LNCaP clone FGC (cell line): ENCODE data around the gene RTF1.

Source experiments
- DNase-seq: peaks from one replicate; pipeline ENCODE4 v3.0.0-alpha.2; 2011; ENCODE audit warnings: low read depth
- H3K4me3 ChIP-seq: 2 replicates; pipeline ENCODE4 v1.5.1; 2011; ENCODE audit warnings: mild to moderate bottlenecking, low read depth, low read length, control low read depth
- CTCF ChIP-seq: IDR thresholded peaks from 2 replicates; pipeline ENCODE4 v1.5.1; 2012; ENCODE audit warnings: mild to moderate bottlenecking; ENCODE audit not compliant: control insufficient read depth, insufficient read depth; ENCODE audit errors: extremely low read depth

The RTF1 gene

GRCh38 chr15:41521614-41522013 is 104.7 kb downstream of the RTF1 start:
- TF ChIP-seq CTCF, result no peak
- DNase-seq, result no peak
- no peak overlapping the region for H3K4me3 ChIP-seq

- no peak for DNase-seq
- H3K4me3 ChIP-seq, result no peak overlapping the region
- no peak for TF ChIP-seq CTCF
These were observed 106.2 kb downstream of the RTF1 start for GRCh38 chr15:41523097-41523496.

GRCh38 chr15:41530363-41530956 is 113.6 kb downstream of the RTF1 start:
- no peak overlapping the region for H3K4me3 ChIP-seq
- TF ChIP-seq CTCF, result no peak
- DNase-seq, result no peak
